HG03378 (cell line): ENCODE measurements around the gene PPP1R12C.

ENCODE experiments used
- ATAC-seq: cut with Tn5 transposase; IDR thresholded peaks from one replicate; pipeline ENCODE4 v1.9.1; 2021; ENCODE audit warnings: mild to moderate bottlenecking, moderate library complexity; ENCODE audit not compliant: unreplicated experiment

PPP1R12C gene

DNA sequence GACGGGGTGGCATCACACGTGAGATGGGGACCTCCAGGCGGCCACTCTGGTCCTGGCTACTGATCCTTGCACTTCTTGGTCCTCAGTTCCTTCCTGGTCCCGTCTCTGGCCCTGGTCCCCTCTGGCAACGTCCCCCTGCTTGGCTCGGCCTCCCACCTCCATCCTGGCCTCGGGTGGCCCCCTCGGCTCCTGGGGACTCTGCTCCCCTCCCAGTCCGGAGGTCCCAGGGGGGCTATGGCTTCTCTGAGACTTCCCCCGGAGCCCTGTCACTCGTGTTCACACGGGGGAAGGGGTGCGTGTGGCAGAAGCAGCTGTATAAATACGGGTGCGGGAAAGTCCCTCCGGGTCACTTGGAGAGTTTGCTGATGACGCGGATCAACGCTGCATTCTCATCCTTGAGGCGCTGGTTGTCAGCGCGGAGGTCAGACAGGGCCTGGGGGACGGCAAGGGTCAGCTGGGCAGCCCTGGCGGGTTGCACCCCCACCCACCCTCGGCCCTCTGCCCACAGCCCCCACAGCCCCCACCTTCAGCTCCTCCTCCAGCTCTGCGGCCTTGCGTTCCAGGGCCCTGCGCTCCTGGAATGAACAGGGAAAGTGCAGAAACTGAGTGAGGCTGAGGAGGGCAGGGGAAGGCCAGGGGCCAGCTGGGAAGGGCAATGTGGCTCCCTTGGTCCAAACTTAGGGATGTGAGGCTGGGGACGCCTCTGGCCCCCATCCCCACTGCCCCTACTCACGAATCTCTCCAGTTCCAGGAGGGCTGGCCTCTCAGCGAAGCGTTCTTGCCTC is 26.1 kb downstream of the PPP1R12C start:
- ATAC-seq, result no peak

- ATAC-seq, result no peak
These were observed 26.9 kb downstream of the PPP1R12C start for GRCh38 chr19:55090564-55090963.

DNA sequence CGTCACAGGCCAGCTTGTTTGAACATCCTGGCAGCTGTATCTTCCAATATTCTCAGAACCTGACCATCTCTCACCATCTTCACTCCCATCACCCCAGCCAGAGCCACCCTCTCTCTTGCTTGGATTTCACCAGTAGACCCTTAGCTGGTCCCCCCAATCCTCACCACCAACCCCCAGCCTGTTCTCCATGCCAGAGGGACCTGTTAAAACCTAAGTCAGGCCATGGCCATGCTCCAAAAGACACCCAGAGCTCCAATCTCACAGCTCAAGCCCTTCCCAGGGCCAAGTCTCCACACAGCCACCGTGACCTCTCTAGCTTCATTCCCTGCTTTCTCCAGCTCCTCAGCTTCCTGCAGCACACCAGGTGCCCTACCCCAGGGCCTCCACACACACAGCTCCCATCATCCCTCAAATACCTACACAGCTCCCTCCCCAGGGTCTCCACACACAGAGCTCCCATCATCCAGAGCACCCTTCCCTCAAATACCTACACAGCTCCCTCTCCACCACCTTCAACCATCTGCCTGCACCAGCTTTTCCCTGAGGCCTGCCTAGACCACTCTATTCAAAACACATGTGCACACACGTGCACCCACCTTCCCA is 28.0 kb downstream of the PPP1R12C start:
- no peak for ATAC-seq

DNA sequence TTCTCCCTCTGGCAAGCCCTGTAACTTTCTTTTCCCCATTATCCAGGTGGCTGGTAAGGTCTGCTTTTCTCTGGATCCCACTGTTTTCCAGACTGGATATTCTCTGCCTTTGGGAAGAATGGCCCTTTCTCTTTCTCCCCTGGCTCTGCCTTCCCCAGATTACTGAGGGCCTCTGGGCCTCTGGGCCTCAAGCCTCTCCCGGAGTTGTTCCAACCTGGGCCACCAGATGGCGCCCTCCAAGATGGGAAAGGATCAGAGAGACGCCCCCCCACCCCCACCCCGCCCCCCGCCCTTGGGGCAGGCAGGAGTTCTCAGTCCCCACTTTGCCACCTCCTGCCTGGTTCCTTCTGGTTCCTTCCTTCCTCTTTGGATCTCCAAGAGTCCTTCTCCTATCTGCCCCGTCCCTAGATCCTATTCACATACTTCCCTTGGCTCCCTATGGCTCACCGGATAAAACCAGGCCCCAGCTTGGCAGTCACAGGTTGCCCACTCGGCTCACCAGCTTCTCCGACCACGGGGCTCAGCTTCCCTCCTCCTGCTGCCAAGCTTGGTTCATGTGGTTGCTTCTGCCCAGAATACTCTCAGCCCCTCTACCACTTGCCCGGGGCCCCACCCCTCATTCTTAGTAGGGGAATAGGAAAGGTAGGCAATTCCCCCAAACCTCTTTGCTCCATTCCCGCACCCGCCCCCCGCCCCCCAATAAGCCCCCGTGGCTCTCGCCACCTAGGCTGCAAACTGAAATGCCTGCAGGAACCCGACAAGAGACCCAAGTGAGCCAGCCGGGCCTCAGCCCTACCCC is 28.7 kb downstream of the PPP1R12C start:
- ATAC-seq, result no peak

DNA sequence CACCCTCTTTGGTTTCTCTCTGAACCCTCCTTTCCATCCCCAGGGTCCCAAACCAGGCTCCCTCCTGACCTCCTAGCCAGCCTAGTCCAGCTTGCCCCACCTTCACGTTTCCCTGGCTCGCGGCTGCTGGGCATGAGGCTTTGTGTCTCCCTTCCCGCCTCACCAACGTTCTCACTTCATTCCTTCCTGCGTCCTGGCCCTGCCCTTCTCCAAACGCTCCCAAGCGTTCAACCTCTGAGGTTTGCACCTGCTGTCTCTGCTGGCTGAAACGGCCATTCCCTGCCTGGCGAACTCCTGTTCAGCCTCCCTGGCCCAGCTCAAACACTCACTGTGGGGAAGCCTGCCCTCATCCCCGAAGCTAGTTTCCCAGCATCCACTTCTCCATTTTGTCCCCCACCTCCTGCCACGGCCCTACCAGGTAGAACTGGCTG is 29.4 kb downstream of the PPP1R12C start:
- ATAC-seq, result no peak

DNA sequence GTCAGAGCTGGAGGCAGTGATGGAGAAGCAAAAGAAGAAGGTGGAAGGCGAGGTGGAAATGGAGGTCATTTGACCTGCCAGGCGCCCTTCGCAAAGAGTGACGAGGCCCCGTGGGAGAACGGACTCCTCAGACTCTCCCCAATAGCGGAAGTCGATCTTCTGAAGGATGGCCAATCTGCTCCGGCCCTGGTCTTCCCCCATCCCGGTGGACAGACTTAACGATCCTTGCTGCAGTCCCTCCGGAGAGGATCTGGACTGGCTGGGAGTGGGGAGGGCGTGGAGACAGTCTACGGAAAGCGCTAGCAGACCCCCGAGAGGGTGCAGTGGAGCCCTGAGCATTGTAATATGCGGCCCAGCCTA is 29.9 kb downstream of the PPP1R12C start:
- no peak for ATAC-seq

DNA sequence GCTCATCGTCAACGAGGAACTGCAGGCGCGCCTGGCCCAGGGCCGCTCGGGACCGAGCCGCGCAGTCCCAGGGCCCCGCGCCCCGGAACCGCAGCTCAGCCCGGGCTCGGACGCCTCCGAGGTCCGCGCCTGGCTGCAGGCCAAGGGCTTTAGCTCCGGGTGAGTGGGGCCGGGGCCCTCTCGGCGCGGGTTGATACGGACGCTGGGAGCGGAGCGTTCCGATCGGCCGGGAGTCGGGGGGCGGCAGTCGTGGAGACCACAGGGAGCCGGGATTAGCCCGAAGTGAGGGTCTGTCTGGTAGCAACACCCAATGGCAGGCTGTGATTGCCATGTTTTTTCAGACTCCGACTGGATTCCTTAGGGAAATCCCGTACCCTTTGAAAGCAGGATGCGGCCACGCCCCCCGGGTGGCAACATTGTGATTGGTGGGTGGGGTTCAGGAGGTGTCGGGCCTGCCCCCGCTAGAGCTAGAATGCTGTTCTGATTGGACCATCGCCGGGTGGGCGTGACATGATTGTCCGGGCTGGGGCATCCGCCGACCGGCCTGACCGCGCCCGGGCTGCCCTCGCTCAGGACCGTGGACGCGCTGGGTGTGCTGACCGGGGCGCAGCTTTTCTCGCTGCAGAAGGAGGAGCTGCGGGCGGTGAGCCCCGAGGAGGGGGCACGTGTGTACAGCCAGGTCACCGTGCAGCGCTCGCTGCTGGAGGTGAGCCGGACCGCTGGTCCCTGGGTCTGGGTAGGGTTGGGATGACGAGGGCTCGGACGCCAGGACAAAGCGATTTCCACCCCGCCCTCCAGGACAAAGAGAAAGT is 30.5 kb downstream of the PPP1R12C start:
- ATAC-seq, result no peak

GRCh38 chr19:55085923-55086715 is 31.3 kb downstream of the PPP1R12C start:
- no peak for ATAC-seq

GRCh38 chr19:55084416-55084815 is 33.0 kb downstream of the PPP1R12C start:
- ATAC-seq, result no peak

DNA sequence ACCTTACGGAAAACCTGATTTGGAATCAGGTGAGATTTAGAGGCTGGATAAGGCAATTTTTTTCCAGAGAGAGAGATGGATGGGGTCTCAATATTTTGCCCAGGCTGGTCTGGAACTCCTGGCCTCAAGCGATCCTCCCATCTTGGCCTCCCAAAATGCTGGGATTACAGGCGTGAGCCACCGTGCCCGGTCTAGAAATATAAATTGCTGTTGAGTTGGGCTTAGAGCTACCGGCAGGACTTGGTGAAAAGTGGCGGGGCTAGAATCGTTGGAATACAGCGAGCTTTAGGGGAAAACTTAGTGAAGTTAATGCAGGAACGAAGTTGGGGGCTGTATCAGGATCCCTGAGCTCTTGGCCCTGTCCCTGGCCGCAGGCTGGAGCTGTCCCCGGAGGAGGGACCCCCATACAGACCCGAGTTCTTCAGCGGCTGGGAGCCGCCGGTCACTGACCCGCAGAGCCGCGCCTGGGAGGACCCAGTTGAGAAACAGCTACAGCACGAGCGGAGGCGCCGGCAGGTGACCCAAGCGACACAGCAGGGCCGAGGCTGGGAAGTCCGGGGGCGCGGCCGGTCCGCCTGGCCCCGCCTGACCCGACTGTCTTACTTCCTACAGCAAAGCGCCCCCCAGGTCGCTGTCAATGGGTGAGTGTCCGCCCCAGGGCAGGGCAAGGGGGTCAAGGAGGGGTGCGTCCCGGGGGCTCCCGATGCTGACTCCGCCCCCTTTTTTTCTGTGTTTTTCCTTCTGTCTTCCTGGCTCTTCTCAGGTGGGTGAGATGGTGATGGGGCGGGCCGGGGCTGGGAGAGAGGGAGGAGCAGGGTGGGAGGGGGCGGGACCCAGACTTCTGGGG is 34.2 kb downstream of the PPP1R12C start:
- ATAC-seq, result no peak

GRCh38 chr19:55082020-55082851 is 35.2 kb downstream of the PPP1R12C start:
- ATAC-seq, result no peak

DNA sequence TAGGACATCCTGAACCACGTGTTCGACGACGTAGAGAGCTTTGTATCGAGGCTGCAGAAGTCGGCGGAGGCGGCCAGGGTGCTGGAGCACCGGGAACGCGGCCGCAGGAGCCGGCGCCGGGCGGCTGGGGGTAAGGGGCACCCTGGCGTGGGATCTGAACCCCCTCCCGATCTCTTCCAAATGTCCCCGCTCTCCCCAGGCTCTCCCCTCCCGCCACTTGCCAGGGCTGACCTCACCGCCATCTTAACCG is 35.7 kb downstream of the PPP1R12C start:
- ATAC-seq, result no peak

DNA sequence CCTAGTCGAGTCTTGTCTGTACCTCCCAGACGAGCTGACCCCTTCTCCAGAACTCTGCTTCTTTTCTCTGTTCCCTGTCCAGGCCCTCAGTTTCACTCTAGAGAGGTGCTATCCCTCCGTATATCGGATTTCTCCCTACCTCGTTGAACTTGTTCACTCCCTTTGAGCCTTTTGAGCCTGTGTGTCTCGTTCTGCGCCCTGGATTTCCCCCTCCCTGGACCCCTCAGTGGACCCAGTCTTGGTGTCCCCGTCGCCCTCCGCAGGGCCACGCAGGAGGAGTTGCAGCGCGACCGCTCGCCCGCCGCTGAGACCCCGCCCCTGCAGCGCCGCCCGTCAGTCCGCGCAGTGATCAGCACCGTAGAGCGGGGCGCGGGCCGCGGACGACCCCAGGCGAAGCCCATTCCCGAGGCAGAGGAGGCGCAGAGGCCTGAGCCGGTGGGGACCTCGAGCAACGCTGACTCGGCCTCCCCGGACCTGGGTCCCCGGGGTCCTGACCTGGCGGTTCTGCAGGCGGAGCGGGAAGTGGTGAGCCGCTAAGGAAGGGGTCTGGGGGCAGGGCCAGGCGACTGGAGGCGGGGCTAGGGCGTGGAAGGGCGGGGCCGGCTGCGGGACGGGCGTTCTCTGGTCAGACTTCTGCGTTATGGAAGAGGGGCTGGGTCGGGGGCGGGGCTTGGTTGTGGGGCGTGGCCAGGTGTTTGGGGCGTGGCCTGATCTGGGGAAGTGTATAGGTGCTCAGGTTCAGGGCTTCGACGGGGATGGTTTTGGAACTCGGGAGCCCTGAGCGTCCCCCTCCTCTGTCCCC is 36.3 kb downstream of the PPP1R12C start:
- ATAC-seq, result no peak

DNA sequence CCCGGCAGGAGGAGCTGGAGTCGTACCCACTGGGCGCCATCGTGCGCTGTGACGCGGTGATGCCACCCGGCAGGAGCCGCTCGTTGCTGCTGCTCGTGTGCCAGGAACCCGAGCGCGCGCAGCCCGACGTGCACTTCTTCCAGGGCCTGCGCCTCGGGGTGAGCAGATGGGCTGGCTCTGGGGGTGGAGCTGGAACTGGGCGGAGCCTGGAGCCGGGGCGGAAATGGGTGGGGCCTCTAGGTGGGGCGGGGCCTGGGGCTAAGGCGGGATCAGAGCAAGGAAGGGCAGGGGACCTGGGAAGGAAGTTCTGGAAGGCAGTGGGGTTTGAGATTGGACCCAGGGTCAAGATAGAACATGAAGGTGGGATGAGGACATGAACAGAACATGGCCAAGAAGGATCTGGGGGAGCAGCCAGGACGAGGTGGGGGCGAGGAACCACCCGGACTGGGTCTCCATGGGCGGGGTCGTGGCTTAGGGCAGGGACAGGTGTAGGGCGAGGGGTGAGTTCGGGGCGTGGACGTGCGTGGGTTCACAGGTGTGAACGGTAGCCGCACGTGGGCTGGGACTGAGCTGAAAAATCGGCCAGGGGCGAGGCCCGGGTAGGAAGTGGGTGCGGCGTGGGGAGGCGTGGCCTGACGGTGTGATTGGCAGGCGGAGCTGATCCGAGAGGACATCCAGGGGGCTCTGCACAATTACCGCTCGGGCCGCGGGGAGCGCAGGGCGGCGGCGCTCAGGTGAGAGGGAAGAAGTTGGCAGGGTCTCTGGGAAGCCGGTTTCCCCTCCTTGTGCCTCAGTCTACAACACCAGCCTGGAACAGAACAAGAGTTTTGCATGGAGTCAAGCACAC is 37.1 kb downstream of the PPP1R12C start:
- no peak for ATAC-seq

DNA sequence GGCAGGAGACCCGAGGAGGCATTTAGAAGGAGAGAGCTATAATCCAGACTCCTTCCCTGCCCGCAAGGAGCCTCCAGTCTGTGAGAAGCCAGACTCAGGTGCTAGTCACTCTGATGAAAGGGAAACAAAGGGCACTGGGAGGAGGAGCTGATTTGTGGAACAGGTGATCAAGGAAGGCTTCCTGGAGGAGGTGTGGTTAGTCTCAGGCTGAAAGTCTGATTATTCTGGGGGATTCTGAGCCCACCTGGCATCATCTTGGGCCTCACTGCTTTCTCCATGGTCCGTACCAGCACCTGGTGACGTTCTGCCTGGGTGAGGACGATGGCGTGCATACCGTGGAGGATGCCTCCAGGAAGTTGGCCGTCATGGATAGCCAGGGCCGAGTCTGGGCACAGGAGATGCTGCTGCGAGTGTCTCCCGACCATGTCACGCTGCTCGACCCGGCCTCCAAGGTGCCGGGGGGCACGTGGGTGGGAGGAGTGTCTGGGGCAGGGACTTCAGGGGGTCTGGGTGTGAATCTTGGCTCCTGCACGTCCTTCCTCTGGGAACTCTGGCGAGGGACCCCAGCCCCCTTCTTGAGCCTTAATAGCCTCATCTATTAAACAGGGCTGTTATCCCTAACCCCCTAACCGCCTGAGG is 37.9 kb downstream of the PPP1R12C start:
- no peak for ATAC-seq

- no peak for ATAC-seq
These were observed 38.4 kb downstream of the PPP1R12C start for GRCh38 chr19:55078996-55079395.

DNA sequence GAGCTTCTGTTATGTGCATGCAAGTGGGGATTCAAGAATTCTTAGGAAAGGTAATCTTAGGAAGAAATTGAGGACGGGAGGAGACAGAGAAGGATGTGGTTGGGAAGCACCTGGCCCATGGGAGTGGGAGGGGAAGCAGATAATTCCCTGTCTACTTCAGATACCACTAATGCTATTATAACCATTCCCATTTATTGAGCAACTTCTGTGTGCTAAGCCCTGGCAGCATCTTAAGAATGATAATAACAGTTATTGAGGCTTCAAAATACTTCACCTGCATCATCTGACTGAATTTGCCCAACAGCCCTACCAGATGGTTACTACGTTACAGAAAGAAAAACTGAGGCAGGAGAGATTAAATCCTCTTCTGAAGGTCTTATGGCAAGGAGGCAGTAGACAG is 40.3 kb downstream of the PPP1R12C start:
- ATAC-seq, result no peak
